AG04450 (cell line): ENCODE data around the gene FAM107B. TPM values are rescaled to one million over a fixed set of nuclear protein-coding genes. Genes with fewer than 3 reads are reported as not detected.
A peak's percentile ranks its signal among the peaks of the same experiment; 100 is the strongest.

Experiments
- CTCF ChIA-PET: fragments of 300-600, 350-600 bp; formaldehyde crosslinking; extraction: SDS; loops from one replicate; lab custom pipeline; 2022; ENCODE audit warnings: antibody characterized with exemption, inconsistent platforms; lab: Charles Lee
- POLR2A ChIA-PET: fragments of 350-600 bp; formaldehyde crosslinking; extraction: SDS; loops from one replicate; lab custom pipeline; 2021; ENCODE audit warnings: antibody characterized with exemption, inconsistent platforms; lab: Yijun Ruan, JAX
- DNase-seq: peaks from one replicate; pipeline ENCODE4 v3.0.0-alpha.2; 2011; ENCODE audit warnings: low read depth, low spot score
- H3K27ac ChIP-seq: one replicate; pipeline ENCODE4 v1.5.1; 2012; ENCODE audit warnings: low read depth, low read length, control low read depth
- H3K27me3 ChIP-seq: one replicate; pipeline ENCODE4 v1.6.0; 2012; ENCODE audit warnings: low read length; ENCODE audit not compliant: control insufficient read depth, insufficient read depth
- H3K4me3 ChIP-seq: 2 replicates; pipeline ENCODE4 v1.5.1; 2011; ENCODE audit warnings: mild to moderate bottlenecking, low read depth, low read length, control low read depth
- H3K9me3 ChIP-seq: 2 replicates; pipeline ENCODE4 v1.5.1; 2012; ENCODE audit warnings: low read length; ENCODE audit not compliant: control insufficient read depth, insufficient read depth
- polyA plus RNA-seq: library from polyadenylated mRNA; depleted of rRNA; stranded (reverse); fragments of >200 nt; gene quantifications from 2 replicates; pipeline ENCODE4 v1.2.3, GENCODE V29; 2011
- TF ChIP-seq, protein P1 (sequence below): IDR thresholded peaks from 2 replicates; pipeline ENCODE4 v1.5.1; 2011; ENCODE audit warnings: low read depth, low read length, control low read depth, inconsistent platforms

Gene FAM107B
- polyA plus RNA-seq, 1 experiment, result 41.4 TPM

GRCh38 chr10:14779001-14779651, 4.4 kb upstream of the FAM107B start:
- H3K9me3 ChIP-seq, result peaks cover 2% of the 10 kb centered on the region; the same call in 1 of the 2 replicates
- no peak overlapping the region for H3K4me3 ChIP-seq
- POLR2A ChIA-PET, result no interaction called here
- peak; percentile 59 for DNase-seq
- H3K27ac ChIP-seq, result peak overlapping the region; percentile 73
- H3K27me3 ChIP-seq, result peaks cover 8% of the 10 kb centered on the region
- TF ChIP-seq, protein P1, sequence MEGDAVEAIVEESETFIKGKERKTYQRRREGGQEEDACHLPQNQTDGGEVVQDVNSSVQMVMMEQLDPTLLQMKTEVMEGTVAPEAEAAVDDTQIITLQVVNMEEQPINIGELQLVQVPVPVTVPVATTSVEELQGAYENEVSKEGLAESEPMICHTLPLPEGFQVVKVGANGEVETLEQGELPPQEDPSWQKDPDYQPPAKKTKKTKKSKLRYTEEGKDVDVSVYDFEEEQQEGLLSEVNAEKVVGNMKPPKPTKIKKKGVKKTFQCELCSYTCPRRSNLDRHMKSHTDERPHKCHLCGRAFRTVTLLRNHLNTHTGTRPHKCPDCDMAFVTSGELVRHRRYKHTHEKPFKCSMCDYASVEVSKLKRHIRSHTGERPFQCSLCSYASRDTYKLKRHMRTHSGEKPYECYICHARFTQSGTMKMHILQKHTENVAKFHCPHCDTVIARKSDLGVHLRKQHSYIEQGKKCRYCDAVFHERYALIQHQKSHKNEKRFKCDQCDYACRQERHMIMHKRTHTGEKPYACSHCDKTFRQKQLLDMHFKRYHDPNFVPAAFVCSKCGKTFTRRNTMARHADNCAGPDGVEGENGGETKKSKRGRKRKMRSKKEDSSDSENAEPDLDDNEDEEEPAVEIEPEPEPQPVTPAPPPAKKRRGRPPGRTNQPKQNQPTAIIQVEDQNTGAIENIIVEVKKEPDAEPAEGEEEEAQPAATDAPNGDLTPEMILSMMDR, result no peak
- CTCF ChIA-PET, result no interaction called here

DNA sequence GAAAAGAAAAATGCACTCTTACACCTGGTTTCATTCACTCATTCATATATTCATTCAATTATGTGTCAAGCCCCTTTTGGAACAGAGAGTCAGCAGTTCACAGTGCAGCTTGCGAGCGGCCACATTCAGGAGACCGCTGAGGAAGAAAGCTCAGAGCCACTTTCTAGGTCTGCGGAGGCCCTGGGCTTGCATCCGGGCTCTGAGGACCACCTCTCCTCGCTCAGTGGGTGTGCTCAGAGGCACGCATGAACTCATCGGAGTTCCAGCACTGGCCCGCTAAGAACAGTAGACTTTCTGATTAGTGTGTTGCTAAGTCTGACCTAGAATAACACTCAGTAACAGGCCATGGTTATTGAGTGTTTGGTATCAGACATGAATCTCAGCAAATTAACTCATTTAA, 1.8 kb upstream of the FAM107B start:
- Histone ChIP-seq H3K9me3 (peaks cover 3% of the 10 kb centered on the region; the same call in 1 of the 2 replicates), H3K27me3 (peaks cover 9% of the 10 kb centered on the region), H3K27ac (no peak overlapping the region), H3K4me3 (no peak overlapping the region)
- POLR2A ChIA-PET, result no interaction called here
- CTCF ChIA-PET, result no interaction called here
- no peak for DNase-seq
- TF ChIP-seq, protein P1, result no peak

DNA sequence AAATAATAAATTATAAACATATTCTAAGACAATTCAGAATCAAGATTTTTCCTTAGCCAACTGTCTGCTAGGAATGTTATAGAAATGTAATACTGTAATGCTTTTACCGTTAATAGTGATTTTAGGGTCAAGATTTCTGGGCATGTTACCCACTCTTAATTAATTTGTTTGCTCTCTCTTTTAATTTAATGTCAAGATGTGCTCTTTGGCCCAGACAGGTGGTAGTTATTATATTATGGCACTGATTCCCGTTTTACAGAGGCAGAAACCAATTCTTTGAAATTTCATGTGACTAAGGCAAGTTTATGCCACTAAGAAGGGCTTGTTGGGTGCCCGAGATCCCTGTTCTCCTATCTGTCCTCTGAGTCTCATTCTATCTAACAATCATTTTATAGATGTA, 959 bp upstream of the FAM107B start:
- CTCF ChIA-PET, result no interaction called here
- Histone ChIP-seq H3K9me3 (peaks cover 3% of the 10 kb centered on the region; the same call in 1 of the 2 replicates), H3K4me3 (no peak overlapping the region), H3K27me3 (peaks cover 9% of the 10 kb centered on the region), H3K27ac (no peak overlapping the region)
- TF ChIP-seq, protein P1, result no peak
- POLR2A ChIA-PET, result no interaction called here
- DNase-seq, result no peak

- ChIA-PET POLR2A (no interaction called here), CTCF (no interaction called here)
- Histone ChIP-seq H3K27me3 (peaks cover 13% of the 10 kb centered on the region), H3K9me3 (peaks cover 3% of the 10 kb centered on the region; the same call in 1 of the 2 replicates), H3K4me3 (no peak overlapping the region), H3K27ac (no peak overlapping the region)
- DNase-seq, result no peak
- TF ChIP-seq, protein P1, result no peak
These were observed 500 bp downstream of the FAM107B start for GRCh38 chr10:14774214-14774580.

GRCh38 chr10:14773551-14774213, 1.0 kb downstream of the FAM107B start:
- POLR2A ChIA-PET, result no interaction called here
- Histone ChIP-seq H3K9me3 (peaks cover 3% of the 10 kb centered on the region; the same call in 1 of the 2 replicates), H3K27ac (no peak overlapping the region), H3K27me3 (peaks cover 13% of the 10 kb centered on the region), H3K4me3 (no peak overlapping the region)
- TF ChIP-seq, protein P1, result 0 out of 2 replicates have a peak, but pooled peaks have one; percentile 15
- no peak for DNase-seq
- CTCF ChIA-PET, result no interaction called here
